GM19372 (cell line): ENCODE results near the gene BLMH.

Source experiments
- ATAC-seq: cut with Tn5 transposase; IDR thresholded peaks from one replicate; pipeline ENCODE4 v1.9.1; 2021; ENCODE audit warnings: mild to moderate bottlenecking, low read depth, moderate library complexity; ENCODE audit not compliant: unreplicated experiment

Gene BLMH, protein sequence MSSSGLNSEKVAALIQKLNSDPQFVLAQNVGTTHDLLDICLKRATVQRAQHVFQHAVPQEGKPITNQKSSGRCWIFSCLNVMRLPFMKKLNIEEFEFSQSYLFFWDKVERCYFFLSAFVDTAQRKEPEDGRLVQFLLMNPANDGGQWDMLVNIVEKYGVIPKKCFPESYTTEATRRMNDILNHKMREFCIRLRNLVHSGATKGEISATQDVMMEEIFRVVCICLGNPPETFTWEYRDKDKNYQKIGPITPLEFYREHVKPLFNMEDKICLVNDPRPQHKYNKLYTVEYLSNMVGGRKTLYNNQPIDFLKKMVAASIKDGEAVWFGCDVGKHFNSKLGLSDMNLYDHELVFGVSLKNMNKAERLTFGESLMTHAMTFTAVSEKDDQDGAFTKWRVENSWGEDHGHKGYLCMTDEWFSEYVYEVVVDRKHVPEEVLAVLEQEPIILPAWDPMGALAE

DNA sequence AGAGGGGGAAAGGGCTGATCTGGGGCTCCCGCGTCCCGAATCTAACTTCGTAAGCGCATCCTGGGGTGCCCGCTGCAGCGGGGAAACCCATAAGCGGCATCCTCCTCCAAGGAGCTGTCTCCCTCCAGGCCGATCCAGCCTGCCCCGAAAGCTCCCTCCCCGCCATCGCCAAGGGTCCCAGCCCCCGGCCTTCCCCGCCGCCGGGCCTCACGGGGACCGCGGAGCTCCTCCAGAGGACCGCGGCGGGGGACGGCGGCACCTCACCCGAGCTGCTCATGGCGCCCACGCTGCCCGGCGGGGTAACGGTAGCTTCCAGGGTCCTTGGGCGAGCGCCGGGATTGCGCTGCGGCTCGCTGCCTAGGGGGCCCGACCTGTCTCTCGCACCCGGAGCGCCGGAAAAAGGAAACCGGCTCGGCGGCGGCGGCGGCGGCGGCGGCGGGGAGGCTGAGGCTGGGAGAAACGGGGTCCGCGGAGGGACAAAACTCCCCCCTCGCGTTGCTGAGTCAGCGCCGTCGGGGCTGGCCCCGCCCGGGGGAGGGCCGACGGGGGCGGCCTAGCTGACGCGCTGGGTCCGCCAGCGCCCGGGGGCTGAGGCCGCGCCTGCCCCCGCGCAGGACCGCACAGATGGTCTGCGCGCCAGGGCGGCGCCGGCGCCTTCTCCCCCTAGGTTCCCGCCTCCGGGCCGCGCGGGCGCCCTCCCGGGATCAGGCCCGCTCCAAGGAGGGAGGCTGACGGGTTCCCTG is at the start of gene BLMH:
Gene BLMH (minus strand): TSS at position 402 of the 743 bp plus-strand sequence. CDS start 125 bp downstream, at position 277.
- ATAC-seq = peak; percentile 76

DNA sequence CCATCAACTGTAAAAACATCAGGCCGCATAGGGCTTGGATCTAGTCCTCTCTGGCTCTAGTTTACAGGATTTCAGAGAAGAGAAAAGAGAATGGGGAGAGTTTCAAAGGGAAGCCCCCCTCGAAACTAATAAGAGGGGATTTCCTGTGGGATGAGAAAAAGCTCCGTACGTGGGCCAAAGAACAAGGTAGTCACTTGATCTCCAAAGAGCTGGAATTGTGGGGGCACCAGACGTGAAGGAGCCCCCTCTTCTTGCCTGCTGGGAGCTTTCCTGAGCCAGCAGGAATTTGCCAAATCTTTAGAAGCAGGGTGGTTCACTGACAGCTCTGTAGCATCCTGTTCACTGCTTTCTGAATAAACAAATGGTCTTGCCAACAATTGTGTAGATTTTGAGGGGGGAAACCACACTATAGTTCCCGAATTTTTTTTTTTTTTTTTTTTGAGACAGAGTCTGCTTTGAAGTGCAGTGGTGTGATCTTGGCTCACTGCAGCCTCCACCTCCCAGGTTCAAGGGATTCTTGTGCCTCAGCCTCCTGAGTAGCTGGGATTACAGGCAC is 49.1 kb upstream of the BLMH start:
- no peak for ATAC-seq

DNA sequence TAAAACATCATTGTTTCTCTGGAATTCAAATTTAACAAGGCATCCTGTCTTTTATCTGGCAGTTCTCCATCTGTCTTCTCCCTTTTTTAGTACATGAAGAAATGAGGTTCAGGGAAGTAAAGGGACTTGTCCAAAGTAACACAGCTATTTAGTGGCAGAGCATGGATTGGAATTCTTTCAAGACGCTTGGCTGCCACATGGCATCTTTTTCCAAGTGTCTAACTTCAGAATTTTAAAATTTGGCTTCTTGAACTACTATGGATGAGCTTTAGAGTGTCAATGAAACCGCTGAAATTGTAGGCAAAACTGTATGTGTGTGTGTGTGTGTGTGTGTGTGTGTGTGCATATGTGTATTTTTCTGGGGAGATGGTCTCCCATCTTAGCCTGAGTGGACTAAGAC is 47.3 kb upstream of the BLMH start:
- no peak for ATAC-seq

DNA sequence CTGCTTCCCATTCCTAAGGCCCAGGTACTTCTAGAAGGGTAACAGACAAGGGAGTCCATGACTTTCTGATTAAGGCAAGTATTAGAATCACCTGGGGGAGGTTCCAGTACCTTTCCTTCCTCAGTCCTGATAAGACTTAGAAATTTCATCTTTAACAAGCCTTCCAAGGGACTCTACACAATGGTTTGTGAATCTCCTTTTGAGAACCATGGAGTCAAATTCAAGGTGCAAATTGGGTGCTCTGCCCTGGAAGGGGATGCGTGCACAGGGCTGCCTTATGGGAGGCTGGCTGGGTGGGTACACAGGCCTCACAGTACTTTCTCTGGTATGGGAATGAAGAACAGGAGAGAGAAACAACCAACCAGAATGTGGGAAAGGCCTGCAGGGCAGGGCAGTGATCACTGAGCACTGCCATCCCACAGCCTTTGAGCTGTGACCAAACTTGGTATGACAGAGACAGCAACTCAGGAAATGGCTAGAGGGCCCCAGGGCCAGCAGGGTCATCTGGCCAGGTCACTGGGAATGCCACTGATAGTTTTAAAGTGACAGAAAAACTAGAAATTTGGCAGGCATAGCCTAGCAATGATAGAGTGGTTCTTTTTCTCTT is 45.8 kb upstream of the BLMH start:
- ATAC-seq = no peak

DNA sequence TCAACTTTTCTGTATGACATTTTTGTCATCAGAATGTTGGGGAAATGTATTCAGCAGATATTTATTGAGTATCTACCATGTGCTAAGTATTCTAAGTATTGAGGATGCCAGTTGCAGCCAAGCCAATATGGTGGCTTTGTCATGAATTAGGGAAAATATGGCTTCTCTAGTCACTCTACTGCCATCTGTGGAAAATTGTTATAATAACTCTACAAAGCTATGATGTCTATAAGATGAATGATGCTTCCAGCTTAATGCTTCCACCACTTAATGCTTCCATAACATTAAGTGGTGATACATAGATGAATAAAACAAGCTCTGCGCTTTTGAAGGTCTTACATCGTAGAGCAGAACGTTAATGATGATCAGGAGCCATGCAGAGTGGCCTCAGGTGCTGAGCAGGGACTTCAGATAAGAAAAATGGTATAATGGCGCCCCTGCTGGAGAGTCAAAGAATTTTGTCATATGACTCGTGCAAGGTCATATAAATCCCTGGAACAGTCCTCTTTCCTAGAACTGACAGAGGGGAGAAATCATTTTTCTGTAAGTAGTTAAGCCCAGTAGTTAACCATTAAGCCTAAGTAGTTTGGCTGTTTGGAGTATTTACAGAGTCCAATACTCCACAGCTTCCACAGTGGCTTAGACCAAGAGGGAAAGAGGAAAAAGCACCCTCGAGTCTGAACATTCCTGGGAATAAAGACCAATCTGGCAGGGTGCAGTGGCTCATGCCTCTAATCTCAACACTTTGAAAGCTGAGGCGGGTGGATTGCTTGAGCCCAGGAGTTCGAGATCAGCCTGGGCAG is 44.8 kb upstream of the BLMH start:
- ATAC-seq = no peak

DNA sequence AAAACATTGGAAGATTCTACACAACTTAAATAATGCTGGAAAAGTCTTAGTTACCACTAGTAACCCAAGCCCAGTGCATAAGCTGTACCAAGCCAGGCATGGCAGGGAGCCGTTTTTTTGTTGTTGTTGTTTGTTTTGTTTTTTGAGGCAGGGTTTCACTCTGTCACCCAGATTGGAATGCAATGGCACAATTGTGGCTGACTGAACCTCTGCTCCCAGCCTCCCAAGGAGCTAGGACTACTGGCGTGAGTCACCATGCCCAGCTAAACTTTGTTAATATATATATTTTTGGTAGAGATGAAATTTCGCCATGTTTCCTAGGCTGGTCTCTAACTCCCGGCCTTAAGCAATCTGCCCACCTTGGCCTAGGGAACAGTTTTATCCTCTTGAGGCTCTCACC is 42.7 kb upstream of the BLMH start:
- ATAC-seq = no peak

DNA sequence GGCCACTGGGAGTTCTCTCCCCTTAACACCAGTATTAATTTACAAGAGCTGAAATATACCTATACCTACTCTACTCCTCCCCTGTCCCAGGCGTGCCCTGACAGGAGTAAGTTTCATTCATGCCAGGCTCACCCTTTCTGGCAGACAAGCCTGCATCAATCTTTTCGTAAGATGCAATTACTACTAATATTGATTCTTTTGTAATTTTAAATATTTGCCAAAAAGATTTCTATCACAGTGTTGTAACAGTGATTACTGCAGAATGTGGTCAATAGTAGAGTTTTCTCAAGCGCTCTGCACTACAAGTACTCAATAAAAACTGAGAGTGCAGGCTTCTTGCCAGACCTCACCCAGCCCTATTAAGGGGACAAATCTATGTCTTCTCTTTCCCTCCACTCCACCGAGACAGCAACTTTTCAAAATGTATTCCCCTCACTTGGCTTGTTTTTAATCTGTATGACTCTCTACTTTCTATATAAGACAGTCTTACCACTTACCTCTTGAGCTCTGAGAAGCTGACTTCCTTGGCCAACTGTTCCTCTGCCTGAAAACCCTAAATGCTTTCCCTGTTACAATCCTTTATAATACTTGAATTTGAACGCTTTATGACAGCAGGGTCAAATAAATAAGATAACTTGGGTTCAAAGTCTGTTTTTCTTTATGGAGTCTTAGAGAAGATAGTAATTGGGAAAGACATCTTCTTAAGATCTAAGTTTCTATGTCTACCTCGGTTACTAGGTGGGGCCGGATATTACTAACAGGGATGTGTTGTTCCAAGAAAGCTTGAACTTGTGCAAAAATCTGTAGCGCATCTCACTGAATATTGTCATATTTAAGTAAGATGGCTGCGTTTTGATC is 42.0 kb upstream of the BLMH start, which contains the start of gene TMIGD1:
Gene TMIGD1 (minus strand): TSS at position 555 of the 858 bp plus-strand sequence. CDS start 1,924 bp downstream, outside the sequence.
- no peak for ATAC-seq

DNA sequence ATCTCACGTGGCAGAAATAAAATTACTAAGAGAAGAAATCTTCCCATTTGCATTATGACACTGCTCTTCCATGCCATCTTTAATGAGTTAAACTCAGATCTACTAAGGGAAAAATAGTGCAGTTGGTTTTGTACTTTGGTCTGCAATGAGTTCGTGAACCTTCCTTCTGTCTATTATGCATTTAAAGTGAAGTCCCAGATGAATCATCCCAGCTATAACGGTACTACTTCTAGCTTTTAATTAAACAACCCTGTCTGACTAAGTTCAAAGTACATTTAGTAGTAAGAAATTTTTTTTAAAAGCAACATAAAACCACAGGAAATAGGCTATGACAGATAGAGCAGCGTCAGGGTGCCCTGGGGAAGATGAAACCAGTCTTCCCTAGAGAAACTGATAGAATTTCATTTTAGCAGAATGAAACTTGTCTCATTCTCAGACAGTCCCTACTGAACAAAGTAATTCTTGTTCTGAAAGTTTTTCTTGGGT is 40.4 kb upstream of the BLMH start:
- no peak for ATAC-seq

DNA sequence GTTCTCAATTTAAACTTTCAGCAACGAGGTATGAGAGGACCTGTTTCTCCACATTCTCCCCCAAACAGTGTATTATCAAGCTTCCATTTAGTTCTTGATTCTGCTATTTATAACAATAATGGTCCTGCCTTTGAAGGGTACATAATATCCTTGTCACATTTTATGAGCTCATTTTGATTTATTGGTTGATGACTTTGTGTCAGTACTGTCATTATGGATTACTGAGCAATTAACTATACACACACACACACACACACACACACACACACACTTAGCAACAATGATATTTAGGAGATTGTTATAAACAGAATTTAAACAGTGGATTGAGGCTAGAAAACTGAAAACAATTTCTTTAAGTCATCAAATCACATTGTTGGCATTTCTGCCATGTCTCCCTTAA is 35.1 kb upstream of the BLMH start:
- ATAC-seq = no peak

DNA sequence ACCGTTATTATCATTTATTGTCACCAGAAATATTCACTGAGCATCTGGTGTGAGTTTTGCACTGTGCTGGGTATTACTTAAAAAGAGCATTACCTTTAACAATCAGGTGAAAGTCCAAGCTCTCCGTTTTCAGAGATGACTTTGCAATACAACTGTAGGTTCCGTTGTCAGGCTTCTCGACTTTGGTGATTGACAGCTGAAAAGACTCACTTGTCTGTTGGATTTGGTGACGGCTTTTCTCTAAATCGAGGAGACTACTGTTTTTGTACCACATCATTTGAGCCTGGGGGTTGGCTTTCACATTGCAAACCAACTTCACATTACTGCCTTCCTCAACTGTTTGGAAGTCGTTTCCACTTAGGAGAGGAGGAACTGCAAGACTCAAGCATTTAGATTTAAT is 33.0 kb upstream of the BLMH start:
- ATAC-seq = no peak

DNA sequence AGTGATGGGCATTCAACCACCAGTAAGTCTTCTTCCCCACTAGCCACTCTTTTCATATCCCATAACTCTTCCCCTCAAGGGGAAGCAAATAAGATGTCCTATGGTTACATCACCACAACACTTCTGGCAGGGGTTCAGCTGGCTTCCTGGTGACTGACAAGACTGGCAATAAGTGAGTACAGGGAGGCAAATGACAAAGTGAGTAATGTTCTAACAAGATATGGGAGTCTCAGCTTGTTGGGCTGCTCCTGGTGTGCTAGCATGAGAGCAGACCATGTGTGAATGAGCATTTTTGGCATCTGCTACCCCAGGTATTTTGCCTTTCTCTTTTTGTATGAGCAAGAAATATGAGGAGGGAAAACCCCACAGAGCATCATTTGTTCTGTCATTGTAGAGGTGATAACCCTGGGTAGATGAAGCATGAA is 32.2 kb upstream of the BLMH start:
- no peak for ATAC-seq

DNA sequence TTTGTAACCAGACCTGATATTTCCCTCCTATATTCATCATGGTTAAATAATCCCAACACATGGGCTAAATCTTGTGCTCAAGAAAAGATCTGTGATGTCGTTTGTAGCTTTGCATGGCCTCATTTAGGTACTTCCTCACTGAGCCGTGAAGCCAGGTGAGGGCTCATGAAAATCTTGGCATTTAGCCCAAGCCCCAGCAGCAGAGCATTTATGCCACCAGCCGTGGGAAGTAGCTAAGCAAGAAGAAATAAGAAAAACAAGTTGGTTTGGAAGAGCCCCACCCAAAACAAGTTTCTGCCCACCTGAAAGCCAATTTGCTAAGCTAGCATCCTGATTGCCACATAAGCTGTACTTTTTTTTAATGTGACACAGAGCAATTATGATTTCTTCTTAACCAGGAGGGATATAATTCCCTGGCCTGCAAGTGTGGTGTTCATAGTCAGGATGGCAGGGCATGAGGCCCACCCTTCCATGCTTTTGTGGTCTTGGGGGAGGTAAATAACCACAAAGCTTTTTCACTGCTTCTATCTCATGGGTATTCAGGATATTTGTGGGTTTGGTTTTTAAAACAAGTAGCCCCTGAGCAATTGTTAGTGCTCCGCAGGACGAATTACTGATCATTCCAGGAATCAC is 31.6 kb upstream of the BLMH start:
- no peak for ATAC-seq

DNA sequence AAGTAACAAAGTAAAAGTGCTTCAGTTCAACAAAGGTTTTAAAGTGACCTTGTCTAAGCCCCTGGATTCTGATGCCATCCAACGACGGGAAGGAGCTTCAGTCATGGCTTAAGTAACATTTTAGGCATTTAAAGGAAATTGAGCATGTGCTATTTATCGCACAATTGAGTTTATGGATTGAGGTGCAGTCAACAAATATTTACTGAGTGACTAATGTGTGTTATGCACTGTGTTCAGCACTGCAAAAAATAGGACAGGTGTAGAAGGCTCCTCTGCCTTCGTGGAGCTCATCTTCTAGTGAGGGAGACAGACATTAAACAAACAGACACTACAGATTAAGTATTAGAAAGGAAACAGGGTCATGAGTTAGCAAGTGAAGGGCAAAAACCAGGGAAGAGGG is 29.6 kb upstream of the BLMH start:
- no peak for ATAC-seq

DNA sequence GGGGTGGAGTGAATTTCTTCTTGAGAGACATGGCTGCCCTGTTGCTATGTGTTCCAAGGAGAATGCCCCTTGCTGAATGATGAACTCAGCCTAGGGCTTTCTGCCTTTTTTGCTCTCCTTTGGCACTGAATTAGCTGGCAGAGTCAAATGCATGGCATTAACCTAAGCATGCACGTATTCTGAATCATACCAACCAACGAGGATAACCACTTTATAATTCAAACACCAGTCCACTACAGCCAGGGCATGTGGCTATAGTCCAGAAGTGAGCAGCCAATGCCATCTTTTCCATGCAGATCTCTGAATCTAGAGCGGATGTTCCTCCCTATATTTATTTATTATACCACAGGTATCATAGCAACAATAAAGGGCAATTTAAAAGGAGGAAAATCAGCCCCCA is 26.4 kb upstream of the BLMH start:
- no peak for ATAC-seq

DNA sequence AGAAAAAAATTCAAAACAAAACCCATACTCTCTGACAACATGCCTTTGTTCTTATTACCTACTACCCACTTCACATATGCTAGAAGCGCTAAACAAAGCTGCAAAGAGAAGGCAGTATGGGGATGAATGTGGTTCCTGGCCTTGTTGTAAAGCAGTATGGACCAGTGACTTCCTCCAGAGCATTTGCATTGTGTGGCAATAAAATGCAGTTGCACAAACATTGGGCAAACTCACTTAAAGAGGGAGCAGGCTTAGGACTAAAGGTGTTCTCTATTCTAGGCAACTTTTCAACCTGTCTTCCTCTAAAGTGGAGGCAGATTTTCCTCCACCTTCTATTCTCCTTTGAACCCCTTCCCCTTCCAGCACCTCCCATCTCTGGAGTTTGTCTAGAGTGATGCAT is 25.0 kb upstream of the BLMH start:
- ATAC-seq = no peak

DNA sequence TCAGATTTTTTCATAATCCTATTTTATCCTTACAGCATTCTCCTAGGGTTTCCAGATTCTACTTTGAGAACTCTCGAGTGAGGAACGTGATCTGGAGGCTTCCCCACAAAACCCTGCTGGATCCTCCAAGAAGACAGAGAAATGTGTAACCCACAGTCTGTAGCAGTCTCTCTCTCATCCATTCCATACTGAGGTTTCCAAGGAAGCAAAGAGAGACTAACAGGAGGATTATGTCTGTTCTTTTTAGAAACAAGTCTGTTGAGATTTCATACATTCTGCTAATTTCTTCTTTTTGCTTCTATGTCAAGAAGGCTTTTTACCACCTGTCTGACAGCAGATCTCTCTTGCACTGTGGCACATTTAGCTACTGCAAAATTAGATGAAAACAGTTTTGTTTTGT is 23.4 kb upstream of the BLMH start:
- no peak for ATAC-seq

DNA sequence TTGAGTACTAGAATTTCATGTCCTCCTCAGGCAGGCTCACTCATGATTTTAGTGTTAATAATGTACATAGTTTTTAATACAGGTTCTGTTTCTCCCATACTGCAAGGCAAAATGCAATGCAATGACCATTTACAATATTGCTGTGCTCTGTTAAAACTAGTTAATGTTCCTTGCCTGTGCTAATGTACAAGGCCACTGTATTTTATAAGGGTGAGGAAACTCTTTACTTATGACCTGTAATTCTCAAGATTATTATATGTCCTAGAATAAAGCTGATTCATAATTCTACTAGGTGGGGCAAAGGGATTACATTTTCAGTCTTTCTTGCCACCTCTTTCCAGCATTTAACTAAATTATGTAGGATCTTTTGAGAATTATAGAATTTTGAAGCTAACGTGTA is 22.7 kb upstream of the BLMH start:
- no peak for ATAC-seq

DNA sequence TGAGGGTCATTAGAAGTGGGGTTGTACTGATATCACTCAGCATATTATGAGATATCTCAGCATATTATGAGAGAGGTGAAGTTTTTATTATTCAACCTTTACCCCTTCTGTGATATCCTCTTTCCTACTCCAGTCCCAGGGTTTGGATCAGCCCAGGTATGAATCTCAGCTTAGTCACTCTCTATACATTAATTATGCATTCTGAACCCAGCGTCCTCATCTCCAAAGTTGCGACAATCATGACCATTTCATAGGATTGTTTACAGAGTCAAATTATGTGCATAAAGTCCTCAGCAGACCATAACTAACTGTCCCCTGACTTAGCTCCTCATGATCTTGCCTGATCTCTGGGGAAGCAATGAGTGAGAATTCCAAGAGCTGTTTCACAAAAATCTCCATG is 20.5 kb upstream of the BLMH start:
- ATAC-seq = no peak

DNA sequence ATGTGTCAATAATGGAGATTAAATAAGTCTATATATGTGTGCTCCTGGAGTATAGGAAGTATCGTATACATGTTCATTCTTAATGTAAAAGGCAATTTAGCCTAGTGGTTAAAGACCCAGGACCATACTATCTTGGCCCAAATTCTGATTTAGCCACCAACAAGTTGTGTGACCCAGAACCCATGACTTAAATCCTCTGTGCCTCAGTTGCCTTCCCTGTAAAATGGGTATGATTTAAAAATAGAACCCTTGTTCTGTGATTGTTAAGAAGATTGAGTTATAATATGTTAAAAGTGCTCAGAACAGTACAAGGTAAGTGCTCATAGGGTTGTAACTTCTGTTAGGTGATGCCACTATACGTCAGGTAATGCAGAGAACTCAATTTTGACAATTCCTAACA is 18.8 kb upstream of the BLMH start:
- ATAC-seq = no peak
